GM12873 (cell line): ENCODE data around the gene RANBP3.

Experiments
- TF ChIP-seq, protein P1 (sequence below): IDR thresholded peaks from 2 replicates; pipeline ENCODE4 v1.5.1; 2012; ENCODE audit warnings: low read depth, mild to moderate bottlenecking, moderate library complexity, low read length, control low read depth; ENCODE audit not compliant: insufficient read depth; ENCODE audit errors: missing control alignments

The RANBP3 gene

GRCh38 chr19:6003976-6004375 is 26.0 kb upstream of the RANBP3 start:
- TF ChIP-seq, protein P1, sequence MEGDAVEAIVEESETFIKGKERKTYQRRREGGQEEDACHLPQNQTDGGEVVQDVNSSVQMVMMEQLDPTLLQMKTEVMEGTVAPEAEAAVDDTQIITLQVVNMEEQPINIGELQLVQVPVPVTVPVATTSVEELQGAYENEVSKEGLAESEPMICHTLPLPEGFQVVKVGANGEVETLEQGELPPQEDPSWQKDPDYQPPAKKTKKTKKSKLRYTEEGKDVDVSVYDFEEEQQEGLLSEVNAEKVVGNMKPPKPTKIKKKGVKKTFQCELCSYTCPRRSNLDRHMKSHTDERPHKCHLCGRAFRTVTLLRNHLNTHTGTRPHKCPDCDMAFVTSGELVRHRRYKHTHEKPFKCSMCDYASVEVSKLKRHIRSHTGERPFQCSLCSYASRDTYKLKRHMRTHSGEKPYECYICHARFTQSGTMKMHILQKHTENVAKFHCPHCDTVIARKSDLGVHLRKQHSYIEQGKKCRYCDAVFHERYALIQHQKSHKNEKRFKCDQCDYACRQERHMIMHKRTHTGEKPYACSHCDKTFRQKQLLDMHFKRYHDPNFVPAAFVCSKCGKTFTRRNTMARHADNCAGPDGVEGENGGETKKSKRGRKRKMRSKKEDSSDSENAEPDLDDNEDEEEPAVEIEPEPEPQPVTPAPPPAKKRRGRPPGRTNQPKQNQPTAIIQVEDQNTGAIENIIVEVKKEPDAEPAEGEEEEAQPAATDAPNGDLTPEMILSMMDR: no peak

DNA sequence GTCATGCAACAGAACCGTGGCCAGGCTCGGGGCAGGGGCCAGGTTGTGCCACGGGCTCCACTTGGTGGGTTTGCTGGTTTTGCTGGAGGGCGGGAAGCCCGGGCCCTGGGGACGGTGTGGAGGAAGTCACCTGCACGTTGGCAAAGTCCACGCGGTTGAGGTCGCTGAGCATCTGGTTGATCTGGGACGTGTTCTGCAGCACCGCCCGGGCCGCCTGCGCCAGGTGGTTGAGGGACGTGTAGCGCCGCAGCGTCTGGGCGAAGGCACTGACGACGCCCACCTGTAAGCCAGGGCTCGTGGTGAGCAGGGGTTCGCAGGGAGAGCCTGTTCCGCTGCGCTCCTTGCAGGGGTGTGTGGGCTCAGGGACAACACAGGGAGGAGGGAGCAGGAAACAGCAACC is 24.7 kb upstream of the RANBP3 start:
- TF ChIP-seq, protein P1: no peak

GRCh38 chr19:6000228-6000847 is 22.4 kb upstream of the RANBP3 start:
- TF ChIP-seq, protein P1: no peak

- TF ChIP-seq, protein P1: no peak
These were observed 21.8 kb upstream of the RANBP3 start for GRCh38 chr19:5999693-6000092.

DNA sequence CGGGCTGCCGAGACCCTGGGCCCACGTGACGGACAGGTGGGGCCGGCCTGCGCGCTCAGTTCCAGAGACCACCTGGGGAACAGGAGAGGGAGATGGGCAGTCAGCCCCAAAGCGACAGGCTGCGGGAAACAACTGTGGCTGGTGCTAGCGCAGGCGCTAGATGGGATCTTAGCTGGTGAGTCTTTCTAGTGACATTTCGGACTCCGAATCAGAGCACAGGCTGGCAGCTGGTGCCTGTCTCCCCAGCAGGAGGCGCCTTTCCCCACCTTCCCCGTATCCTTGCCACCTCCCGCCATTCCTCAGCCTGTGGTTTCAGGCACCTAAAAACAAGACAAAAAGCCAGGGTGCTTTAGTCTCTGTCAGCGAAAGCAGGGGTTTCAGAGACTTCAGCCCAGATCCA is 19.4 kb upstream of the RANBP3 start:
- TF ChIP-seq, protein P1: peak; percentile 35

- TF ChIP-seq, protein P1: no peak
These were observed 18.8 kb upstream of the RANBP3 start for GRCh38 chr19:5996623-5997320.

DNA sequence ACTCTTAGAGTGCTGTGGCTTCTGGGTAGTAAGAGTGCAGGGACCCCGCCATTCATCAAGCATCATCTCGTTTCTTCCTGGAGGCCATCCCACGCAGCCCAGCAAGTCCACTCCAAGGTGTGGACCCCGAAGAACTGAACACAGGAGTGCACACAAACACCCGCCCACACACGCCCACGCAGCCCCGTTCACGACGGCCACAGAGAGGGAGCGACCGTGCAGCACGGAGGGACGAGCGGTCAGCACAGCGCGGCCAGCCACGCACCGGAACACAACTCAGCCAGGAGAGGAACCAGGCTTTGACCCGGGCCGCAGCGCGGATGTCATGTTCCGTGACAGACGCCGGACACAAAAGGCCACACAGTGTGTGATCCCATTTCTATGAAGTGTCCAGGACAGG is 18.2 kb upstream of the RANBP3 start:
- TF ChIP-seq, protein P1: no peak
